GM19023 (cell line): ENCODE data around the gene CMTM7.
"Not testable (repeated sequence)": the region's sequence is repeated elsewhere in the genome, so short reads cannot be mapped to it uniquely, and the experiment has no call there.

ENCODE experiments used
- ATAC-seq: cut with Tn5 transposase; IDR thresholded peaks from one replicate; pipeline ENCODE4 v1.9.1; 2021; ENCODE audit warnings: mild to moderate bottlenecking, moderate library complexity; ENCODE audit not compliant: unreplicated experiment

CMTM7 gene

DNA sequence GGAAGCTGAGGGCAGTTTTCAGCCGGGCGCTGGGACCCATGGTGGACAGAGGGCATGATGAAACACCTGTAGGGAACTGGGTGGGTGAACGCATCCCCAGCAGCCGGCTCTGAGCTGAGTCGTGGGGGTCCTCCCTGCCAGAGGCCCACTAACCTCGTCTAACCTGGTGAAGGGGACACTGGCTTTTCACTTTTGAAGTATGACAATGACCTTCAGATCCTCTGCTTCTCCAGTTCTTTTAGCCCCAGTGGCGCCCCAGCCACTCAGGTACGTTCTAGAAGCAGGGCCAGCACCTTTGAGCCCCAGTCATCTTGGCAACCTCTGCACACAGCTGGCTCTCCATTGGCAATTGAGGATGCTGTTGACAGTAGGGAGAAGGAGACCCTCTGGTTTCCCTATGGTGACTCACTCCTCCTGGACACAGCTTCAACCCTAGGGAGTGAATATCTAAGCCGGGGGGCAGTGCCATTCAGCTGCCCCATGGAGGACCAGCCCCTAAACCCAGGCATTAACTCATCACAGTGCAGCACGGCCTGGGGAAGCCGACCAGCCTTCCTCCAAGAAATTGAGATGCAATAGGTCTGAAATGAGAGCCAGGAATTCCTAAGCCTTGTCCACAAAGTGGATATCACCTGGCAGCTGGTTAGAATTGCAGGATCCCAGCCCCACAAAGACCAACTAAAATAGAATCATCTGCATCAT is 64.9 kb downstream of the CMTM7 start:
- ATAC-seq, result no peak

DNA sequence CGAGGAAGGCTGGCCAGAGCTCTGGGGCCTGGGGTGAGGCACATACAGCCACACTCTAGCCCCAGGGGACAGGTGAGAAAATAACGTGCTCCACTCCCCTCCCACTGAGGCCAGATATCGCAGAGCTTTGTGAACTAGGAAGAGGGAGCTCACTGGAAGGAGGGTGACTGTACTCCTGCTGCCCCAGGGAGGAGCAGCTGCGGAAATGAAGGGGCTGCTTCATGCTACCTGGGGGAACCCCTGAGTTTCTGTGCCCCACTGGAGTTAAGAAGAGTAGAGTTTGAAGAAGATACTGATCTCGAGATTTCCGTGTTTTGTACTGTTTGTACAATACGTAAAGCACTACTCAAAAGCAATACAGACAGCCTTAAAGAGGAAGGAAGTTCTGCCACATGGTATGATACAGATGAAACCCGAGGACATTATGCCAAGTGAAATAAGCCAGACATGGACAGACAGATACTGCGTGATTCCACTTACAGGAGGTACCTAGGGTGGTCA is 66.4 kb downstream of the CMTM7 start:
- ATAC-seq, result no peak

DNA sequence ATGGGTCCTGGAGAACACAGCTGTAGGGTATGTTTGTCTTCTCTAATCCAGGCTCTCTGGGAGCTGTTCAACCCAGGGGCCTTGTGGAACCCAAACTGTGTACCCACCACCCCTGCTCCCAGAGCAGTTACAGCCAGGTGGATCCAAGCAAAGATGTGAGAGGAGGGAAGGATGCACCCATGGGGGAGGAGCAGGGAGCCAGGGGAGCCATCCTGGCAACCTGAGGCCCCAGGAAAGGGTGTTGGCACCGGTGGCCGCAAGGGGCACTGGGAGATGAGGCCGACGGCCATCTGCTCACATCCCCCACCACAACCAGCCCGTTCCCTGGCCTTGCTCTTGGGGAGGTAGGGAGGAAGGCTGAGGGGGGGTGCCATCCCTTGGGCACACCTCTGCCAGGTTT is 67.8 kb downstream of the CMTM7 start:
- ATAC-seq, result no peak

DNA sequence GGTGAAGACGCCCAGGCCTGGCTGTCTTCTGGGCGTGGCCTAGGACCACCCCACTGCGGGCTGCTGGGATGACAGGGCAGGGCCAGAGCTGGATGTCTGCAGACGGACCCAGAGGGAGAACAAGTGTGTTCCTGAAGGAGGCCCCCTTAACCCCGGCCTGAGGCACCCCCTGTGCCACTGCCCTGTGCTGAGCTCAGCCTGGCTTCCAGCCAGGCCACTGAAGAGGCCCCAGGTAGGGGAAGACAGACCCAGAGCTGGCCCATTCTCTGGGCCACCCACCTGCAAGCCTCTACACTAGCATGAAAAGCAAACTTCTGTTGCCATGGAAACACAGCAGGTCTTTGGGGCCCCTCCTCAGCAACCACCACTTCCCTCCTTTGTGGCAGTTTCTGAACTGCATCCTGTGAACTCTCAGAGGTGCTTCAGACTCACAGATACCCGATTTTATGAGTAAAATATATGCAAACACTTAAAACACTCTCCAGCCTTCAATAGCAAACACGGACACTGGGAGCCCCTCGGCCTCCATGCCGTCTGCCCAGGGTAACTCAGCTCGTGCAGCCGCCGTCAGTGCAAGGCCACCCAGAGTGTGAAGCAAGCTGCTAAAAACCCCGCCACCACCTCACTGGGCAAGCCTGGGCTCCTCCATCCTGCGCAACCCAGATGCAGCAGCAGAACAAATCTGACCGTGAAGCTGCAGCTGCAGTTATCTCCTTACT is 68.5 kb downstream of the CMTM7 start:
- ATAC-seq, result peak; percentile 85

DNA sequence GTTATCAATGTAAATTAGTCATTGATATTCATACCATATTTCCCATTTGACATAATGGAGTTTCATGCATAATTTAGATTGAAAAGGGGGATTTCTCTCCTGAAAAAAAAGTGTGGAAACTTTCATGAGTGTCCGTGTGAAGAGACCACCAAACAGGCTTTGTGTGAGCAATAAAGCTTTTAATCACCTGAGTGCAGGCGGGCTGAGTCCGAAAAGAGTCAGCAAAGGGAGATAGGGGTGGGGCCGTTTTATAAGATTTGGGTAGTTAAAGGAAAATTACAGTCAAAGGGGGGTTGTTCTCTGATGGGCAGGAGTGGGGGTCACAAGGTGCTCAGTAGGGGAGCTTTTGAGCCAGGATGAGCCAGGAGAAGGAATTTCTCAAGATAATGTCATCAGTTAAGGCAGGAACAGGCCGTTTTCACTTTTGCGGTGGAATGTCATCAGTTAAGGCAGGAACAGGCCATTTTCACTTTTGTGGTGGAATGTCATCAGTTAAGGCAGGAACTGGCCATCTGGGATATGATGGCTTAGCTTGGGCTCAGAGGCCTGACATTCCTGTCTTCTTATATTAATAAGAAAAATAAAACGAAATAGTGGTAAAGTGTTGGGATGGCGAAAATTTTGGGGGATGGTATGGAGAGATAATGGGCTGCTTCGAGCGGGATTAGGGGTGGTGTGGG is 69.3 kb downstream of the CMTM7 start:
- ATAC-seq, result not testable (repeated sequence)

DNA sequence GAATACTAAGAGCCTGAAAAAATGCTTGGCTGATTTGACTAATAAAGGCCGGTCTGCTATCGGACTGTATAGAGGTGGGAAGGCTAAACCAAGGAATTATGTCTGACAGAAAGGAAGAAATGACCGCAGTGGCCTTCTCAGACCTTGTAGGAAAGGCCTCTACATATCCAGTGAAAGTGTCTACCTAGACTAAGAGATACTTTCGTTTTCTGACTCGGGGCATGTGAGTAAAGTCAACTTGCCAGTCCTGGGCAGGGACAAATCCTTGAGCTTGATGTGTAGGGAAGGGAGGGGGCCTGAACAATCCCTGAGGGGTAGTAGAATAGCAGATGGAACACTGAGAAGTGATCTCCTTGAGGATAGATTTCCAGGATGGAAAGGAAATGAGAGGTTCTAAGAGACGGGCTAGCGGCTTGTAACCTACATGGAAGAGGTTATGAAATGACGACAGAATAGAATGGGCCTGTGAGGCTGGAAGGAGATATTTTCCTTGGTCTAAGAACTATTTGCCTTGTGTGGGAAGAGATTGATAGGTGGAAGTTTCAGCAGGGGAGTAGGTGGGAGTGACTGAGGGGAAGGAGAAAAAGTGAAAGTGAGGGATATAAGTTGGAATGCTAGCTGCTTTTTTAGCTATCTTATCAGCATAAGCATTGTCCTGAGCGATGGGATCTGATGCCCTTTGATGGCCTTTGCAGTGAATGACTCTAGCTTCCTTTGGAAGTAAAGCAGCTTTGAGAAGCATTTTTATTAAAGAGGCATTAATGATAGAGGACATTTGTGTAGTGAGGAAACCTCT is 70.7 kb downstream of the CMTM7 start:
- not testable (repeated sequence) for ATAC-seq

DNA sequence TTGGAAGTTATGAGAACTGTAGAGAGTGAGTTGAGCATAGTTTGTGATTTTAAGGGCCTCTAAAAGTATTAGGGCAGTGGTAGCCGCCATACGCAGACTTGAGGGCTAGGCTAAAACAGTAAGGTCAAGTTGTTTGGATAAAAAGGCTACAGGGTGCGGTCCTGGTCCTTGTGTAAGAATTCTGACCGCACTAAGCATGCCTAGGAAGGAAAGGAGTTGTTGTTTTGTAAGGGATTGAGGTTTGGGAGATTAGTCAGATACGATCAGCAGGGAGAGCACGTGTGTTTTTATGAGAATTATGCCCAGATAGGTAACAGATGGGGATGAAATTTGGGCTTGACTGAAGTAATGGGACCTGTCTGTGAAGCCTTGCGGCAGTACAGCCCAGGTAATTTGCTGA is 71.8 kb downstream of the CMTM7 start:
- not testable (repeated sequence) for ATAC-seq

DNA sequence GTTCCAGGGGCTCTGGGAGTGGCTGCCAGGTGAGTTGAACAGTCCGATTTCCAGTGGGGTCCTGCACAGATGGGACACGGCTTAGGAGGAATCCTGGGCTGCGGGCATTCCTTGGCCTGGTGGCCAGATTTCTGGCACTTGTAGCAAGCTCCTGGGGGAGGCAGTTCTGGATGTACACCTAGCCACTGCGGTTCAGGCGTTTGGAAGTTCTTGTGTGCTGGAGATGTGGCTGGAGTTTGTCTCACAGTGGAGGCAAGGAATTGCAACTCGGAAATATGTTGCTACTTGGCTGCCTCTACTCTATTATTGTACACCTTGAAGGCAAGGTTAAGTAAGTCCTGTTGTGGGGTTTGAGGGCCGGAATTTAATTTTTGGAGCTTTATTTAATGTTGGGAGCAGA is 73.1 kb downstream of the CMTM7 start:
- not testable (repeated sequence) for ATAC-seq

DNA sequence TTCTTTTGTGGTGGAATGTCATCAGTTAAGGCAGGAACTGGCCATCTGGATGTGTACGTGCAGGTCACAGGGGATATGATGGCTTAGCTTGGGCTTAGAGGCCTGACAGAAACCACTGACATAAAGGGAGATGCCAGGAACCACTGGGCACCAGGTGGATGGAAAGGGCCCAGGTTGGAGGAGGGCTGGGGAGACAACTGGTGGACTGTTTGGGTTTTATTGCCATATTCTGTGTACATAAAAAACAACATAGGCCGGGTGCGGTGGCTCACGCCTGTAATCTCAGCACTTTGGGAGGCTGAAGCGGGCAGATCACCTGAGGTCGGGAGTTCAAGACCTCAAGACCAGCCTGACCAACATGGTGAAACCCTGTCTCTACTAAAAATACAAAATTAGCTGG is 75.2 kb downstream of the CMTM7 start:
- ATAC-seq, result not testable (repeated sequence)

DNA sequence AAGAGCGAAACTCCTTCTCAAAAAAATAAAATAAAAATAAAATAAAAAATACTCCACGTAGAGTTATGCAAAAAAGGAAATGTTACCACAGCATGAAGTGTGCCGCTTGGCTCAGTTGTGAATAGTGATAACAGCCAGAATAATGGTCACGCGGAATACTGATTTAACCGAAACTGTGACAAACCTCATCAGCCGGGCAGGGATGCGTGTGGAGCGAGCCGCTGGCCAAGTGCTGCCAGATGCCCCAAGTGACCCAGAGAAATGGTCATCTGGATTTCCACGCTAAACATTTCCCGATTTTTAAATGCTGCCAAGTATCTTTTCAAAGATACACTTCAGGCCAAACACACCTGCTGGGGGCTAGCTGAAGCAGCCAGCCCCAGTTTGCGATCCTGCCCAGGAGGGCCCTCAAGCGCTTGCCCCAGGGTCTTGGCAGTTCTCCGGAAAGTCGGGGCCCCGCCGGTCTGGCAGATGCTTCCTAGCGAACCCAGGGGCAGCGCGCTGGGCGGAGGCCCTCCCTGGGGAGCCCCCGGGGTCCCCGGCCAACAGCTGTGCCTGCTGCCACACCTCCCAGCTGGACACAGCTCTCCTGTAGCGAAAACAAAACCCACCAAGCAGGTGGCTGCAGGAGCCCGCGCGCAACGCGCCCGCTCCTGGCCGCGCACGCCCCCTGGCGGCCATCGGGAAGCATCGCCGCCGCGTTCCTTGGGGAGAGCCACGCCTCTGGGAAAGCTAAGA is 75.8 kb downstream of the CMTM7 start:
- peak; percentile 70 for ATAC-seq

DNA sequence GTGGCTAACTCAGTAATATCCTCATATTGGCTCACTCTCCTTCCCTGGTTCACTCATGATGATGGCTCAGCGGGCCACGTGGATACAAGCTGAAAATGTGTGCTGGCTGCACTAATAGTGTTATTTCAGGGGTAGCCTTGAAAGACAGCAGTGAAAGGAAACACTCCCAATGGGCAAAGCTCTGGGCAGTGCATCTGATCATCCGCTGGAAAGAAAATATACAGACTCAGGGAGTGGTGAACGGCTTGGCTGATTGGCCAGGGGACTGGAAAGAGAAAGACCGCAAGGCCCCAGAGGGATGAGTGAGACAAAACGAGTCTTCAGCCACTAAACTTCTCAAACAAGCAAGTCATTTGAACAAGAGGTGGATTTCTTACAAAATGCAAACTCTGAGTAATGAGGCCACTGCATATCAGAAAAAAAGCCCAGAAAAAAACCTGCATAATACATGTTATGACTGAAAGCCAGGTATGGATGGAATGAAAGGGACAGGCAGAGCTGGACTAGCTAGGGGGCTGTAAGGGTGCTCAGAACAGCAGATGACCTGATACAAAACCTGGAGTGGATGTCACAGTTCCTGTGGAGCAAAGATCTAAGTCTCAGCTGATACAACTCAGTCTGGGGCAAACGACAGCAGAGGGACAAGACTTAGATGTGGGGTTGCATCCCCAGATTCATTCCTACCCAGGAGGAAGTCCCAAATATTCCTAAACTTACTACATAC is 77.7 kb downstream of the CMTM7 start:
- peak; percentile 28 for ATAC-seq

DNA sequence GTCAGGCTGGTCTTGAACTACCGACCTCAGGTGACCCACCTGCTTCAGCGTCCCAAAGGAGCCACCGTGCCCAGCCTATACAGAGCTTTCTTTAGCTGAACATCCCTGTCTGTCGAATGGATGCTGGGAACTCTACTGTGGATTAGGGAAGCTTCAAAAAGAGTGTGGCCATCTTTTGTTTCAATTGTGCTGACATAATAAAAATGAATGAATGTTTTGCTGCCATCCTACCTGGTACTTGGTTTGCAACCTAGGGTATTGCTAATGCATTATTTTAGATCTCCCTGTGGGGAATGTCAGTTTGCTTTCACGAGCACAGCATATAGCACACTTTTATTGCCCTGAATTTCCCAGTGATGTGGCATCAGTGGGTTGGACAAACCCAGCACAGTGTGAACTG is 78.7 kb downstream of the CMTM7 start:
- no peak for ATAC-seq

DNA sequence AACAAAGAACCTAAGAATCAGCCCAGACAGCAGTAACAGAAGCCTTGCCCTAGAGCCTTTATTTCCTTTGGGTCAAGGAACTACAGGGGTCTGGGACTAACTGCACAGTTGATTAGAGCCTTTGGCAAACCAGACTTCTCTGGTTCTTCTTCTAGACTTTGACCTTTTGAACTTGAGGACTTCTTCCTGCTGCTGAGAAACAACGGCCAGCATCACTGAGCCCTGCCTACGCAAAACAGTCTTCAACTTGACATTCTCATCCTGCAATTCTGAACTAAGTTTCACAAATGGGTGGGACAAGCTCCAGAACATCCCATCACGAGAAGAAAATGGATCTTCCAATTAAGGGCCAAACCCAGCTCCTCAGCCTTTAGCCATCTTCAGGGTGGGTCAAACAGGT is 79.6 kb downstream of the CMTM7 start:
- no peak for ATAC-seq

DNA sequence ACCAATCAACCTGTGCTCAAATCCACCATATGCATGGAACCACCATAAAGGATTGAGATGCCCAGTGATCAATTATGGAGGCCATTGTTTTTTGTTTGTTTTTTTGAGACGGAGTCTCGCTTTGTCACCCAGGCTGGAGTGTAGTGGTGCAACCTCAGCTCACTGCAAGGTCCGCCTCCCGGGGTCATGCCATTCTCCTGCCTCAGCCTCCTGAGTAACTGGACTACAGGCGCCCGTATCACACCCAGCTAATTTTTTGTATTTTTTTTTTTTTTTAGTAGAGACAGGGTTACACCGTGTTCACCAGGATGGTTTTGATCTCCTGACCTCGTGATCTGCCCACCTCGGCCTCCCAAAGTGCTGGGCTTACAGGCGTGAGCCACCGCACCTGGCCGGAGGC is 80.5 kb downstream of the CMTM7 start:
- ATAC-seq, result not testable (repeated sequence)

DNA sequence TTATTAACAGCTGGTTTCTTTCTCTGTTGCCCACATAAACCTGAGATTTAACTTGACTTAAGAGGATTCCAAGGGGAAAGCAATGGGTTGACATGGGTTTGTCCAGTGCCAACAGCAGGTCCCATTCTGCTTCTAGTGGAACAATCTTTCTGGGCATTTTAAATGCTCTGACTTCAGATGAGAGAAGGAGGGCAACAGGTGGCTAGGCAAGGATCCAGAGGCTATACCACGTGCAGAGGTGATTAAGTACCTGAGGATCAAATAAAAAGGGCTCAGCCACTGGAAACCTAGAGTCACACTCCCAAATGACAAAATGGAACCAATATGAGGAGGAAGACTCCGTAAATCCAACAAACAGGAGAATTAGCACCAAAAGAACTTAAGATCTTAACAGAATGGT is 82.5 kb downstream of the CMTM7 start:
- ATAC-seq, result no peak

DNA sequence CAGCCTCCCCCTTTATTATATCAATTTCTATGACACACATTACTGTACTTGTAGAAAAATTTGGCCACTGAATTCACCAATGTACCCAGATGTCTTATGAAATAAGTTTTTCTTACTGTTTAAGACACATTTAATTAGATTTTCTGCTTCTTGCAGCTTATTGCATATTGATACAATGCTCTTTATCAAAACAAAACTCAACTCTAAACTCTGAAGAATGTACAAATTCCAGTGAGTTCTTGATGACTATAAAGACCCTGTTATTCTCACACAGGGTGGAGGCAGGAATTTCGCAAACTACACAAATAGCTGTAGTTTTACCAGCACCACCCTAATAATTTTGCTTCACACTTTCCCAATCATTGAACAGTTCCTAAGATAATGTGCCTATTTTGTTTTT is 89.0 kb downstream of the CMTM7 start:
- ATAC-seq, result no peak

DNA sequence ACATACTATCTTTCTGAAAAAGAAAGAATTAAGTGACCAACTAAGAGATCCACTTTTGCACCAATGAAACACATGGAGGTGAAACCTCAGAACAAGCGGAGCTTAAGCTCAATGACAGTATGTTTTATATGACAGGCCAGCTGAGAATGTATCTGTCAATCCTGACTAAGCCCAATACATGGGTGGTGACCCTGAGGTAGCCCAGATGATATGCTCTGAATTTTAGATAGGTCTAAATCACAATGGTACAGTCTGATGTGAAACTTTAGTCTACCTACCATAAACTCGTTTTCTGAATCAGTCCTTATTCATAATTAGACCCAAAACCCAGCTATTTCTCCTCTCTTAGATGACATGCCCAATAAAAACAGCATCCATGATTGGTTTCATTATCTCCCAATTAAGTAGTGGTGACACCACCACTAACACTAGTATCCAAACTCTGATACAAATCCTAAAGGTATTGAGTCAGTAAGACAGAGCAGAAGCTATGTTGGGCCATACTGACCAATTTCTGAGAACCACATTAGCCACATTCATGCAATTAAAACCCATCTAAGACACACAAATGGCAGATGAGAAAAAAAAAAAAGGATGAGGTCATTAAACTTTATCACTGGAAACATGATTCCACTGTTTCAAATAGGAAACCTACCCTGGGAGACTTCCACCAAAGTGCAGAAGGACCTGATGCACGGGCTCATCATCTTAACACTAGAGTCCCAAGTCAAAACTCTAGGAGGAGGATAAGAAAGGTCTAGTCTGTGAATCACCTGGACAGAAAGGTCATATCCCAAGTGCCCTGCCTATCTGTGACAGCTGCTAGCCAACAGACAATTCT is 90.4 kb downstream of the CMTM7 start:
- no peak for ATAC-seq

DNA sequence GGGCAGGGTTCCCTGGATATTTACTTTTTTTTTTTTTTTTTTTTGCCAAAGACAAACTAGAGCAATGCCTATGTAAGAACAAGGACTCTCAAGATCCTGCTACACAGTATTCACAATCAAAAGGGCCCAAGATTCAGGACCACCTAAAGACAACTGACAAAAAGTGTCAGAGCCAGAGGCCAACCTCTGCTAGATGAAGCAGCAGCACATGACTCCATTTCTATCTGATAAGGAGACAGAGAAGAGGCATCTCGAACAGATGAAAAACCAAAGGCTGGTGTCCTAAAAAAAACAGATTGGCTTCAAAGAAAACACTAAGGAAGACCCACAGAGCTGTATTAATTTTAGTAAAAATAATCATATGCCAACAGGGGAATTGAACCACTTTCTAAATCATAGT is 91.0 kb downstream of the CMTM7 start:
- ATAC-seq, result no peak

DNA sequence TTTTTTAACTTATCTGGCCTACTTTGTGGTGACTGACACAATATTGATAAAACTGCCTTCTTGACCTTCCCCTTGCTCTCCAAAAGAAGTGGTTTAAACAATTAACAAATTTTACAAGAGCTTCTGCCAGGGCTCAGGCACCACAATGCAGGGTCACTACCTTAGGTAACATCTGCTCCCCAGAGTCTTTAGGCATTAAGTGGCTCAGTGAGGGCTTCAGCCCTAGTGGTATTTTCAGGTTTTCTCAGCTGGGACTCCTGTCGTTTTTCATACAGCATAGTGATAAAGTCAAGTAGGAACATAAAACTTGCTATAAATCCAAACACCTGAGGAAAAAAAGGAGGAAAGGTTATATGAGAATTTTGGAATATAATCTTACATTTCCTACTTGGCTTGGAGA is 92.1 kb downstream of the CMTM7 start:
- no peak for ATAC-seq
